Activated CD8-positive, alpha-beta memory T cell treated with anti-CD3 and anti-CD28 coated beads, Interleukin-2, amount 10 ng/mL, durations not matched to agents 7 days and 5 days (primary cell): ENCODE results near the gene FCHSD2. TPM values are rescaled to one million over a fixed set of nuclear protein-coding genes. Genes with fewer than 3 reads are reported as not detected.

ENCODE experiments used
- ATAC-seq: fragments of 150-1000 bp; cut with Tn5 transposase; one replicate; pipeline ENCODE4 v1.10.0; 2021; ENCODE audit warnings: moderate library complexity
- CTCF ChIA-PET: fragments of 350-600 bp; sonication (Branson Sonifier 250); formaldehyde crosslinking; loops from one replicate; lab custom pipeline; 2021; ENCODE audit warnings: antibody characterized with exemption; lab: Charles Lee
- DNase-seq: peaks from one replicate; pipeline ENCODE4 v3.0.0-alpha.2; 2020
- H3K27ac Mint-ChIP-seq: one replicate; pipeline ENCODE4 v1.8.0; 2021; ENCODE audit warnings: mild to moderate bottlenecking, mixed read lengths
- H3K27me3 Mint-ChIP-seq: one replicate; pipeline ENCODE4 v1.8.0; 2021; ENCODE audit warnings: mixed read lengths
- H3K36me3 Mint-ChIP-seq: one replicate; pipeline ENCODE4 v1.8.0; 2021; ENCODE audit warnings: mild to moderate bottlenecking, mixed read lengths
- H3K4me1 Mint-ChIP-seq: one replicate; pipeline ENCODE4 v1.8.0; 2021; ENCODE audit warnings: mixed read lengths
- H3K4me3 Mint-ChIP-seq: one replicate; pipeline ENCODE4 v1.8.0; 2021; ENCODE audit warnings: mild to moderate bottlenecking, moderate library complexity, mixed read lengths
- H3K9me3 Mint-ChIP-seq: one replicate; pipeline ENCODE4 v1.8.0; 2022; ENCODE audit warnings: low read depth, mixed read lengths
- total RNA-seq, 2 experiments: library from RNA; stranded (reverse); gene quantifications; one replicate each; pipeline ENCODE4 v1.2.3, GENCODE V29; 2021

Gene FCHSD2
- total RNA-seq, 2 experiments from 2014 or later = 42.1 to 71.0 TPM

DNA sequence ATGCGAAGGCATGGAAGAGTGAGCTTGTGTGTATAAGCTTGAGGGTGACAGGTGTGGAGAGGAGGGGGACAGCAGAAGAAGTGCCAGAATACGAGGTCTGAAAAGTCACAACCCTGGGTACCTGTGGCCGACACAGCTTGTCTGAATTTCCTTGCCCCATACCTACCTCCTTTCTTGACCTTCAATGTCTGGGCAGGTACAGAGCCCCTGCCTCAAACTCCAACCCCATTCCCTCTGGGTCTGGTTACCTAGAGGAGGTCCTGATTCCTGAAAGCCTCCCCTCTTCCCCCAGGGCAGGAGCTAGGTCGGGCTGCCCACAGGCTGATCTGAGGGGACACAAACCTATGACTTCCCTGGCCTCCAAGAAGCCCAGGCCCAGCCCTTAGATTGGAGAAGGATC is 36.6 kb upstream of the FCHSD2 start:
- ATAC-seq (no peak), DNase-seq (no peak)
- CTCF ChIA-PET = interaction anchor here (0.6 to 5.6 kb wide), 31 partner anchors 10 to 456 kb away, joined by 3 to 74 read pairs (median 6); partner anchors contain the start of genes ATG16L2, FCHSD2 and STARD10
- Mint-ChIP-seq H3K9me3 (no peaks in the 10 kb centered on the region), H3K4me3 (no peak overlapping the region), H3K36me3 (no peaks in the 10 kb centered on the region), H3K27ac (no peak overlapping the region), H3K4me1 (peaks cover 35% of the 10 kb centered on the region), H3K27me3 (peaks cover 34% of the 10 kb centered on the region)

DNA sequence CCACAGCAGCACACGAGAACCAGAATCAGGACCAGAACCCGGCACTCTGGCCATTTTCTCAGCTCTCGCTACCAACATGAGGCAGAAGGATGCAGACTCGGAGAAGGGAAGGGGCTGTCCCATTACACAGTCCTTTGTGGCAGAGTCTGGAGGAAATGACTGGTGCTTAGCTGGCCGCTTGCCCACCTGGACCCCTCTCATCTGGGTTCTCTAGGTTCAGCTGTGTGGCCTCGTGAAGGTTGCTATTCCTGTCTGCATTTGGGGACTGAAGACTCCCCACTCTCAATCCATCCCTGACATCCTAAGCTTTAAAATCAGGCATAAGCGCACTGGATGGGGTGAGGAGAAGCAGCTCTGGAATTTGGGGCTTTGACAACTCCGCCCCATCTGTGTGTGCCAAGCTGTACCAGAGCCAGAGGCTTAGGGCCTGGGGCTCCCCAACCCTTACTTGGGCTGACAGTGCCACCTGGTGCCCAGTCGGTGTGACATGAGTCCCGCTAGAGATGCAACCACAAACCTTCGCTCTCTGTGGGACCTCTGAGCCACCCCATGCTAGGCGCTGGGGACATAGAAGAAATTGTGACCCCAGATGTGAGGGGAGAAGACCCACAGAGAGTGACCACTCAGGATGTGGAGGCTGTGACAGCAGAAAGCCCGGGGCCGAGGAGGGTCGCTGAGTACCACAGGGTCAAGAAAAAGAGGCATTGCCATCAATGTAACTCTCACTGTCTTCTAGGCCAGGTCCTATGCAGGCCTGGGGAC is 35.8 kb upstream of the FCHSD2 start:
- Mint-ChIP-seq H3K4me3 (no peak overlapping the region), H3K36me3 (no peaks in the 10 kb centered on the region), H3K27me3 (peaks cover 27% of the 10 kb centered on the region), H3K4me1 (peaks cover 35% of the 10 kb centered on the region), H3K27ac (no peak overlapping the region), H3K9me3 (no peaks in the 10 kb centered on the region)
- DNase-seq = peak; percentile 89
- ATAC-seq = peak; percentile 97
- CTCF ChIA-PET = interaction anchor here (0.6 to 5.6 kb wide), 58 partner anchors 8 to 591 kb away, joined by 3 to 74 read pairs (median 4); partner anchors contain the start of genes ATG16L2, FCHSD2 and STARD10

- ATAC-seq (no peak), DNase-seq (no peak)
- CTCF ChIA-PET = interaction anchor here (0.7 to 5.6 kb wide), 47 partner anchors 8 to 591 kb away, joined by 3 to 74 read pairs (median 5); partner anchors contain the start of genes ATG16L2, FCHSD2 and STARD10
- H3K9me3 Mint-ChIP-seq = no peaks in the 10 kb centered on the region
- H3K27me3 Mint-ChIP-seq = peaks cover 24% of the 10 kb centered on the region
- no peaks in the 10 kb centered on the region for H3K36me3 Mint-ChIP-seq
- H3K4me1 Mint-ChIP-seq = peaks cover 35% of the 10 kb centered on the region
- H3K27ac Mint-ChIP-seq = no peak overlapping the region
- H3K4me3 Mint-ChIP-seq = no peak overlapping the region
Observed at GRCh38 chr11:73177380-73177777, 35.3 kb upstream of the FCHSD2 start.

GRCh38 chr11:73176874-73177155 is 34.7 kb upstream of the FCHSD2 start:
- H3K27me3 Mint-ChIP-seq = peaks cover 20% of the 10 kb centered on the region
- no peaks in the 10 kb centered on the region for H3K36me3 Mint-ChIP-seq
- peak overlapping the region; percentile 72 for H3K27ac Mint-ChIP-seq
- H3K9me3 Mint-ChIP-seq = no peaks in the 10 kb centered on the region
- no peak for DNase-seq
- ATAC-seq = no peak
- no peak overlapping the region for H3K4me3 Mint-ChIP-seq
- CTCF ChIA-PET = interaction anchor here (1.0 to 5.6 kb wide), 26 partner anchors 9 to 590 kb away, joined by 3 to 74 read pairs (median 8); partner anchors contain the start of genes ATG16L2 and FCHSD2
- H3K4me1 Mint-ChIP-seq = peaks cover 35% of the 10 kb centered on the region

DNA sequence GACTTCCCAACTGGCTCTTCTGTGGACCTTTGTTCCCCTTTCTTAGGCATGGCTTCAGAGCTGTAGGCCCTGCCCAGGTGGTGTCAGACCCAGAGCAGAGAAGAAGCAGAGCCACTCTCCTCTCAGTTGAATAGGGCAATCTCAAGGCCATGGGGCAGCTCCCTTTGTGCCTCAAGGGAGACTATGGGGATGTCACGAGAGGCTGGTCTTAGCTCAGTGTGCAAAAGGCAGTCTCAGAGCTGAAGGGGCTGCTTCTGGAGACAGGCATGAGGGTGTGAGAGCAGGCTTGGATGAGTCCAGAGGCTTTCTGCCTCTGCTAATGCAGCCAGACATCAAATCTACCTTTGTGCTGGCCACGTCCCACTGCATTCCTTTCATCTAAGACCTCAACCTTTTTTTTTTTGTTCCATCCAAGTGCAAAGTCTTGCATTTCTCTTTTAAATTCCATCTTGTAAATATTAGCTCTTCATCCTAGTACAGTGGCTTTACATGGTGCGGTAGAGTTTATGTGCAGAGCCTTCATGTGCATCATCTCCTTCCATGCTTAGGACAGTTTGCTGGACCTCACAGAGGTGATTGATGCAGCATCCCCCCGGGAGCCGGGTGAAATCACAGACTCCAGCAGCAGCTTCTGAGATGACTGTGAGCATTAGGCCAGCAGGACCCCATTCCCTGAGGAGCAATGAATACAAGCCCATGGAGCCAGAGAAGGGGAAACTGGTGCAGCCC is 34.2 kb upstream of the FCHSD2 start:
- peak overlapping the region; percentile 72 for H3K27ac Mint-ChIP-seq
- H3K4me3 Mint-ChIP-seq = no peak overlapping the region

DNA sequence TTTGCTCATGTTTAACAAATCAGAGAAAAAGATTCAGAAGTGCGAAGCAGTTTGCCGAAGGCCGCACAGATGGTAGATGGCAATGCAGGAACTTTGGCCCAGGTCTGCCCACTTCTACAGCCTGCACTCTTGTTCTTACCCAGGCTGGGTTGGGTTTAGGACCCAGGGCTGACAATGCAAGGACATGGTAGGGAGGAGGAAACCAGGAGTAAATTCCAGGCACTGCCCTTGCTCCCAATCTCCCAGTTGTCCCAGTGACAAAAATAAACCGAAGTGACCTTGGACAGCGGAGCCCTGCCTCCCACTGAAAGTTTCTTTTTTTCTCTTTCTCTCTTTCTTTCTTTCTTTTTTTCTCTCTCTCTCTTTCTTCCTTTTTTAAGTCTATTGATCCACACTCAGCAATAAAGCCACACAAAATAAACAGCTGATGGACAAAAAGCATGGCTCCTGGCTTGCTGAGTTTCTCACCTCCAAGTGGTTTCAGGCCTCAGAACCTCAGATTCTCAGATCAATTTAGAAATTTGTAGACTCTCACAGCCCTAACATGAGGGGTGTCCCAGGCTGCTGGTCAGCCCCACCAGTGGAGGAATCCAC is 33.5 kb upstream of the FCHSD2 start:
- no peak overlapping the region for H3K4me3 Mint-ChIP-seq
- peak overlapping the region; percentile 38 for H3K27ac Mint-ChIP-seq
- no peaks in the 10 kb centered on the region for H3K36me3 Mint-ChIP-seq
- DNase-seq (no peak), ATAC-seq (no peak)
- H3K4me1 Mint-ChIP-seq = peaks cover 38% of the 10 kb centered on the region
- peaks cover 13% of the 10 kb centered on the region for H3K27me3 Mint-ChIP-seq
- H3K9me3 Mint-ChIP-seq = no peaks in the 10 kb centered on the region
- CTCF ChIA-PET = interaction anchor here (0.8 to 5.6 kb wide), 11 partner anchors 8 to 383 kb away, joined by 3 to 74 read pairs (median 8); partner anchors contain the start of gene FCHSD2

More for the DNA sequence above, 34.2 kb upstream of the FCHSD2 start:
- CTCF ChIA-PET = interaction anchor here (0.8 to 5.6 kb wide), 17 partner anchors 8 to 492 kb away, joined by 3 to 74 read pairs (median 8); partner anchors contain the start of gene FCHSD2
- H3K36me3 Mint-ChIP-seq = no peaks in the 10 kb centered on the region
- no peak for DNase-seq
- no peak for ATAC-seq
- peaks cover 16% of the 10 kb centered on the region for H3K27me3 Mint-ChIP-seq
- H3K9me3 Mint-ChIP-seq = no peaks in the 10 kb centered on the region
- H3K4me1 Mint-ChIP-seq = peaks cover 37% of the 10 kb centered on the region

- Mint-ChIP-seq H3K27me3 (peaks cover 5% of the 10 kb centered on the region), H3K9me3 (no peaks in the 10 kb centered on the region), H3K36me3 (no peaks in the 10 kb centered on the region), H3K4me3 (no peak overlapping the region), H3K27ac (no peak overlapping the region), H3K4me1 (peaks cover 38% of the 10 kb centered on the region)
- DNase-seq (no peak), ATAC-seq (no peak)
- CTCF ChIA-PET = interaction anchor here (1.2 to 5.6 kb wide), 2 partner anchors 11 to 33 kb away, joined by 3 to 74 read pairs; partner anchors contain the start of gene FCHSD2
Observed at GRCh38 chr11:73174495-73174791, 32.3 kb upstream of the FCHSD2 start.

GRCh38 chr11:73173755-73174494 is 31.8 kb upstream of the FCHSD2 start:
- Mint-ChIP-seq H3K4me1 (peaks cover 38% of the 10 kb centered on the region), H3K4me3 (no peak overlapping the region), H3K27me3 (peaks cover 5% of the 10 kb centered on the region), H3K27ac (no peak overlapping the region), H3K9me3 (no peaks in the 10 kb centered on the region), H3K36me3 (no peaks in the 10 kb centered on the region)
- DNase-seq (no peak), ATAC-seq (no peak)
- CTCF ChIA-PET = interaction anchor here (1.2 to 5.6 kb wide), 2 partner anchors 11 to 32 kb away, joined by 3 to 74 read pairs; partner anchors contain the start of gene FCHSD2

DNA sequence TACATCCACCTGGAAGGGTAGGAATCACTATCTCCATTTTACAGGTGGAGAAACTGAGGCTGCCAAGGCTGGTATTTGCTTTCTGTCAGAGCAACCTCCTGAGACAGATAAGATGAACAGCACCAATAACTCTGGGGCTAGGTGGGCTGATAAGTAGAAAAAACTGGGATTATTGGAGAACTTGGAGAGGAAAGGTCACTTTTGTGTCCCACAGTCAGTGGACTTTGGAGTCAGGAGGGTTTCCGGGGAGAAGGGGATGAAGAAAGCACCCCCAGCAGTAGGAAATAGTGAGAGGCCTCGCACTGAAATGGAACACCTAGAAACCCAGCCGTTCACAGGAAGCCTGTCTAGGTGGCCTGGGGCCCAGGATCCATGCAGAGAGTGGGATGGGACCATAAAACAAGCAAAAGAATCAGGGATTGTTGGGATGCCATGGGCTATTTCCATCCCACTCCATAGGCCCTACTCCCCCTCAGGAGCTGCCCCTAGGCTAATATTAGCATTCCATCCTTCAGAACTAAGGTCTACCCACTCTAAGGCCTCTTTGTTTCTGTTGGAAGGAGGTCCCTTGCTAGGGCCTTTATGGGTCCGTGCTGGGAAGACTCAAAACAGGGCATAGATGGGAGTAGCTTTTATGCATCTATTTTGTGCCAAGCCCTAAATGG is 31.0 kb upstream of the FCHSD2 start:
- Mint-ChIP-seq H3K27me3 (peaks cover under 1% of the 10 kb centered on the region), H3K4me3 (no peak overlapping the region), H3K9me3 (no peaks in the 10 kb centered on the region), H3K27ac (no peak overlapping the region), H3K36me3 (no peaks in the 10 kb centered on the region), H3K4me1 (peaks cover 35% of the 10 kb centered on the region)
- CTCF ChIA-PET = interaction anchor here (1.2 to 1.9 kb wide), 2 partner anchors 12 to 341 kb away, joined by 3 to 5 read pairs; no protein-coding TSS in a partner anchor
- DNase-seq = no peak
- no peak for ATAC-seq

DNA sequence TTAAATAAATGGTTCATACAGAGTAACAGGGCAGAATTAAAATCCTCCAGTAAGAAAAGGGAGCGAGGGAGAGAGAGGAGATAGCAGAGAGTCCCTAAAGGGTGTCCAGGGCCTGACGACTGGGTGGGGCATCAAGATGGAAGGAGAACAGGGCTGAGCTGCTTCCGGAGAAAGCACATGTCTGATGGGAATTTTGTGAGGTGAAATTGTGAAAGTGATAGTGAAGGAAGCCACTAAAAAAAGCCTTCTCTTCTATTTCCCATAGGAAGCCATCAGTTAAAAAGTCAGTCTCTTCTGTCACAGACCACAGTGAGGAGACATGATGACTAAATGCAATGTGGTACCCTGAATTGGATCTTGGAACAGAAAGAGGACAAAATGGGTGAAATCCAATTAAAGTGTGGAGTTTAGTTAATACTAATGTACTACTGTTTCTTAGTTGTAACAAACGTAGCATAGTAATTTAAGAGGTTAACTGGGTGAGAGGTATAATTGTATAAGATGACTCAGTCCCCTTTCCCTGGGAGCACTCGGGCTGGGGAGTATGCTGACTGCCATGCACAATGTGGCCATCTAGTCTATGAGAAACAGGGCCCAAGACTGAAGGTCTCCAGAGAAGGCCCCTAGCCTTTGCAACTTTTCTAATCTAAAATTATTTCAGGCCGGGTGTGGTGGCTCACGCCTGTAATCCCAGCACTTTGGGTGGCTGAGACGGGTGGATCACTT is 29.5 kb upstream of the FCHSD2 start:
- H3K9me3 Mint-ChIP-seq = no peaks in the 10 kb centered on the region
- DNase-seq (no peak), ATAC-seq (no peak)
- H3K4me1 Mint-ChIP-seq = peaks cover 20% of the 10 kb centered on the region
- peaks cover 10% of the 10 kb centered on the region for H3K27me3 Mint-ChIP-seq
- H3K4me3 Mint-ChIP-seq = no peak overlapping the region
- CTCF ChIA-PET = interaction anchor here (1.0 to 1.9 kb wide), 2 partner anchors 13 to 340 kb away, joined by 3 to 5 read pairs; no protein-coding TSS in a partner anchor
- no peaks in the 10 kb centered on the region for H3K36me3 Mint-ChIP-seq
- H3K27ac Mint-ChIP-seq = no peak overlapping the region

- Mint-ChIP-seq H3K4me1 (peaks cover 11% of the 10 kb centered on the region), H3K36me3 (no peaks in the 10 kb centered on the region), H3K27me3 (peaks cover 10% of the 10 kb centered on the region), H3K4me3 (no peak overlapping the region), H3K9me3 (no peaks in the 10 kb centered on the region), H3K27ac (no peak overlapping the region)
- CTCF ChIA-PET = no interaction called here
- no peak for DNase-seq
- ATAC-seq = no peak
Observed at GRCh38 chr11:73170140-73170539, 28.0 kb upstream of the FCHSD2 start.
